Hepatocyte (in vitro differentiated cells): ENCODE measurements around the gene CARS1. TPM values are rescaled to one million over a fixed set of nuclear protein-coding genes. Genes with fewer than 3 reads are reported as not detected.

Source experiments
- DNase-seq: peaks from one replicate; pipeline ENCODE4 v3.0.0-alpha.2; 2016; ENCODE audit warnings: low spot score
- H2AFZ ChIP-seq: fragments of 200-600 bp; sonication (generic); 2 replicates; pipeline ENCODE4 v1.6.0; 2016; ENCODE audit warnings: antibody characterized with exemption, mild to moderate bottlenecking
- H3K27ac ChIP-seq: fragments of 200-600 bp; sonication (generic); 2 replicates; pipeline ENCODE4 v1.5.1; 2016; ENCODE audit warnings: mild to moderate bottlenecking
- H3K27me3 ChIP-seq: fragments of 200-600 bp; sonication (generic); 2 replicates; pipeline ENCODE4 v1.6.1; 2016
- H3K36me3 ChIP-seq: fragments of 200-600 bp; sonication (generic); replicated peaks from 2 replicates; pipeline ENCODE4 v1.5.1; 2016; ENCODE audit warnings: low read depth; ENCODE audit not compliant: insufficient read depth
- H3K4me1 ChIP-seq: fragments of 200-600 bp; sonication (generic); 2 replicates; pipeline ENCODE4 v1.5.1; 2016; ENCODE audit warnings: mild to moderate bottlenecking, moderate library complexity; ENCODE audit not compliant: insufficient read depth
- H3K4me2 ChIP-seq: fragments of 200-600 bp; sonication (generic); 2 replicates; pipeline ENCODE4 v1.6.0; 2016
- H3K4me3 ChIP-seq: fragments of 200-600 bp; sonication (generic); 2 replicates; pipeline ENCODE4 v1.5.1; 2016; ENCODE audit warnings: mild to moderate bottlenecking
- H3K79me2 ChIP-seq: fragments of 200-600 bp; sonication (generic); 2 replicates; pipeline ENCODE4 v1.6.0; 2017; ENCODE audit warnings: mild to moderate bottlenecking
- H3K9me2 ChIP-seq: fragments of 200-600 bp; sonication (generic); replicated peaks from 2 replicates; pipeline ENCODE4 v1.6.0; 2017; ENCODE audit warnings: mild to moderate bottlenecking; ENCODE audit not compliant: insufficient read depth
- H3K9me3 ChIP-seq: fragments of 200-600 bp; sonication (generic); 2 replicates; pipeline ENCODE4 v1.5.1; 2016; ENCODE audit warnings: low read depth, mild to moderate bottlenecking
- H4K20me1 ChIP-seq: fragments of 200-600 bp; sonication (generic); 2 replicates; pipeline ENCODE4 v1.6.0; 2016; ENCODE audit warnings: mild to moderate bottlenecking; ENCODE audit not compliant: insufficient read depth, poor library complexity, severe bottlenecking
- EZH2 ChIP-seq: fragments of 200-600 bp; sonication (generic); IDR thresholded peaks from 2 replicates; pipeline ENCODE4 v1.6.1; 2016; ENCODE audit warnings: antibody characterized with exemption, mild to moderate bottlenecking, borderline replicate concordance
- EZH2phosphoT487 ChIP-seq: fragments of 200-600 bp; sonication (generic); IDR thresholded peaks from one replicate; pipeline ENCODE4 v1.6.1; 2018; ENCODE audit warnings: antibody characterized with exemption, mild to moderate bottlenecking, low read depth, moderate library complexity; ENCODE audit not compliant: unreplicated experiment, severe bottlenecking
- WGBS: methylation state at CpG from one replicate; pipeline ENCODE4 v1.1.6; 2016; ENCODE audit warnings: low lambda C conversion rate; ENCODE audit errors: missing lambda C conversion rate; 5-methylcytosine and 5-hydroxymethylcytosine counted together
- polyA plus RNA-seq: library from polyadenylated mRNA; unstranded; fragments of >200 nt; fragmentation: Nextera tagmentation; extraction: Ambion mirVana; gene quantifications from 2 replicates; pipeline ENCODE4 v1.2.1, GENCODE V29; 2016
- total RNA-seq: library from RNA; depleted of rRNA; stranded (reverse); fragments of >200 nt; gene quantifications from 2 replicates; pipeline ENCODE4 v1.2.3, GENCODE V29; 2014
- TF ChIP-seq, protein P1 (sequence below): fragments of 200-600 bp; sonication (generic); IDR thresholded peaks from 2 replicates; pipeline ENCODE4 v1.5.1; 2016; ENCODE audit warnings: antibody characterized with exemption, mild to moderate bottlenecking; ENCODE audit not compliant: poor library complexity

Gene CARS1
- total and polyA plus RNA-seq, 2 experiments from 2014 or later, result 35.5 to 42.0 TPM

DNA sequence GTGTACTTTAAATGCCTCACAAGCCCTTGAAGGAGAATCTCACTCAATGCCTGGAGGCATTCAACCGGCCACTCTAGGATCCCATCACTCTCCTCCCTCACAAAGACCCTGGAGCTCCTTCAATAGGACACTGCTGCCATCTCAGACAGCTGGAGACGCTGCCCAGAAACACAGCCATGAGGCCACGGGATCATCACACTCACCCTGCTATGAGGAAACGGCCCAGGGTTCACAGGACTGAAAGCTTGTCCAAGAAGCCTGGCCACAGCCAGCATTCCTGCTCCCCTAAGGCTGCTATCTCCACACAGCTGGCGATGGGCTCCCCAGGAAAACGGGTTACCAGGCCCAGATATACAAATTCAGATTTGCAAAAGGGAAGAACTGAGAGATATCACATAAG, 13.2 kb downstream of the CARS1 start:
- no peaks in the 10 kb centered on the region for H3K27me3 ChIP-seq
- no peaks in the 10 kb centered on the region for H3K4me1 ChIP-seq
- peaks cover 52% of the 10 kb centered on the region for H4K20me1 ChIP-seq
- H3K79me2 ChIP-seq, result peaks cover 60% of the 10 kb centered on the region
- H3K27ac ChIP-seq, result no peak overlapping the region
- no peaks in the 10 kb centered on the region for H3K9me3 ChIP-seq
- H3K4me3 ChIP-seq, result no peak overlapping the region
- no peaks in the 10 kb centered on the region for H3K9me2 ChIP-seq
- no peak overlapping the region for H2AFZ ChIP-seq
- no peaks in the 10 kb centered on the region for H3K36me3 ChIP-seq
- 56% methylated on average over 6 of the region's 6 CpGs for WGBS
- no peak for DNase-seq
- H3K4me2 ChIP-seq, result no peak overlapping the region
- TF ChIP-seq EZH2phosphoT487 (no peak), EZH2 (no peak)
- TF ChIP-seq, protein P1, sequence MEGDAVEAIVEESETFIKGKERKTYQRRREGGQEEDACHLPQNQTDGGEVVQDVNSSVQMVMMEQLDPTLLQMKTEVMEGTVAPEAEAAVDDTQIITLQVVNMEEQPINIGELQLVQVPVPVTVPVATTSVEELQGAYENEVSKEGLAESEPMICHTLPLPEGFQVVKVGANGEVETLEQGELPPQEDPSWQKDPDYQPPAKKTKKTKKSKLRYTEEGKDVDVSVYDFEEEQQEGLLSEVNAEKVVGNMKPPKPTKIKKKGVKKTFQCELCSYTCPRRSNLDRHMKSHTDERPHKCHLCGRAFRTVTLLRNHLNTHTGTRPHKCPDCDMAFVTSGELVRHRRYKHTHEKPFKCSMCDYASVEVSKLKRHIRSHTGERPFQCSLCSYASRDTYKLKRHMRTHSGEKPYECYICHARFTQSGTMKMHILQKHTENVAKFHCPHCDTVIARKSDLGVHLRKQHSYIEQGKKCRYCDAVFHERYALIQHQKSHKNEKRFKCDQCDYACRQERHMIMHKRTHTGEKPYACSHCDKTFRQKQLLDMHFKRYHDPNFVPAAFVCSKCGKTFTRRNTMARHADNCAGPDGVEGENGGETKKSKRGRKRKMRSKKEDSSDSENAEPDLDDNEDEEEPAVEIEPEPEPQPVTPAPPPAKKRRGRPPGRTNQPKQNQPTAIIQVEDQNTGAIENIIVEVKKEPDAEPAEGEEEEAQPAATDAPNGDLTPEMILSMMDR, result no peak

DNA sequence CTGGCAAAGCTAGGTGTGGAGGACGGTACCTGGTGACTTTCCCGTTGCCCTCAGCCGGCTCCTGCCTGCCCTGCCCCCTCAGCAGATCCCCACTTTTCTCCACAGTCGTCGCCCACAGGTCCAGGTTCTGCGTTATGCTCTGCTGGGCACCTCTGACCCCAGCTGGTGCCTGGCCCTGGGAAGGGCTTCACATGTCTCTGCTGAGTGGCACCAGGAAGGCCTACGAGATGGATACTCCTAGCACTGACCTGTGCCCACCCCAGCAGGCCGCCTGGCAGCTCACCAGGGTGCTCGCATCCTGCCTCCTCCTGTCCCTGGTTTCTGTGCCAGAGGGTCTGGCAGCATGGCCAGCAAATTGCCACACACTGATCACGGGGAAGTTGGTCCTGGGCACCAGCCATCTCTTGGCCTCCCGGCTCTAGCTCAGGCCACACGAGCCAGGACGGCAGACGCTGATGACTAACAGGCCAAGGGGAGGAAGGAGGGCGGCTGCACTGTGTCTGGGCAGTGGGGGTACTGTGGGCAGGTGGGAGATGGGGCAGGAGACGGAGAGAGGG, 13.8 kb downstream of the CARS1 start:
- no peaks in the 10 kb centered on the region for H3K27me3 ChIP-seq
- H3K4me3 ChIP-seq, result no peak overlapping the region
- H3K27ac ChIP-seq, result no peak overlapping the region
- H3K36me3 ChIP-seq, result no peaks in the 10 kb centered on the region
- DNase-seq, result no peak
- H3K9me3 ChIP-seq, result no peaks in the 10 kb centered on the region
- H4K20me1 ChIP-seq, result peaks cover 46% of the 10 kb centered on the region
- no peak overlapping the region for H2AFZ ChIP-seq
- no peak for TF ChIP-seq EZH2
- TF ChIP-seq, protein P1, result no peak
- TF ChIP-seq EZH2phosphoT487, result no peak
- no peaks in the 10 kb centered on the region for H3K4me1 ChIP-seq
- 87% methylated on average over 16 of the region's 16 CpGs for WGBS
- peaks cover 54% of the 10 kb centered on the region for H3K79me2 ChIP-seq
- H3K4me2 ChIP-seq, result no peak overlapping the region
- no peaks in the 10 kb centered on the region for H3K9me2 ChIP-seq

DNA sequence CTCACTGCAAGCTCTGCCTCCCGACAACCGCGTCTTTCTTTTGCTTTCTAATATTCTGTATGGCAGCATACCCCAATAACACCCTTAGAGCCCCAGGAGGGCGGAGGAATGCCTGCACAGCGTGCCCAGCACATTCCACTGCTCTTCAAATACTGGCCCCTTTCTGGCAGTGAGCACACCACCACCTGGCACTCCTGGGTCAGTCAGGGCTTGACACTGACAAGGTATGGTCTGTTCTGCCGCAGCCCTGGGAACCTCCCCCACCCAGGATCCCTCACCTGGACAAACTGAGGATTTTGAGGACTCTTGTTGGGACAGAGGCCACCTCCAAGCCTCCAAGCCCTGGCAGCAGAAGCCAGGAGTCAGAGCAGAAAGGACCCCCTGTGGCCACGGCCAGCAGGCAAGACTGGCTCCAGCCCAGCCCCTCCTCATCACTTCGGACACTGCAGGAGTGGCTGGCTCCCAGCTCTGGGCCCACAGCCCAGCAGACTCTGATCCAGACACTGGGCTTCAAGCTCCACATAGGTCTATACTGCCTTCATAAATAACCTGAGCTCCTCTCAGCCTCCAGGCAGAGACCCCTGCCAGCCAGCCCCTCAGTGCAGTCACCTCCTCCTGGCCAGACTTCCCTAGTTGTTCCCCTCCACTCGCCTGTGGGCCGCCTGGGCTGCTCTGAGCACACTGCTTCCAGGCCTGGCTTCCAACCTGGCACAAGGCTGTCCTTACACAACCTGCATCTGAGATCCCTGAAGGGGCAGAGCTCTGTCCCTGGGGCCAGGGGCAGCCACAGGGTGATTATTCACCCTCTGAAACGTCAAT, 14.5 kb downstream of the CARS1 start:
- no peak overlapping the region for H2AFZ ChIP-seq
- TF ChIP-seq, protein P1, result no peak
- TF ChIP-seq EZH2phosphoT487, result no peak
- no peak for TF ChIP-seq EZH2
- H4K20me1 ChIP-seq, result peaks cover 39% of the 10 kb centered on the region
- DNase-seq, result no peak
- no peaks in the 10 kb centered on the region for H3K4me1 ChIP-seq
- no peak overlapping the region for H3K27ac ChIP-seq
- H3K79me2 ChIP-seq, result peaks cover 47% of the 10 kb centered on the region
- H3K4me3 ChIP-seq, result no peak overlapping the region
- H3K9me3 ChIP-seq, result no peaks in the 10 kb centered on the region
- H3K9me2 ChIP-seq, result no peaks in the 10 kb centered on the region
- H3K27me3 ChIP-seq, result no peaks in the 10 kb centered on the region
- H3K36me3 ChIP-seq, result no peaks in the 10 kb centered on the region
- H3K4me2 ChIP-seq, result no peak overlapping the region
- WGBS, result 81% methylated on average over 11 of the region's 11 CpGs
